ENCODE measurements around the gene PIGU. TPM values are rescaled to one million over a fixed set of nuclear protein-coding genes. Genes with fewer than 3 reads are reported as not detected.

PIGU gene
- total and polyA plus RNA-seq, 2 of the 13 experiments (the other 11 are each of a cell fraction or from before 2014, with no cell fraction given), result 45.5 to 231 TPM

DNA sequence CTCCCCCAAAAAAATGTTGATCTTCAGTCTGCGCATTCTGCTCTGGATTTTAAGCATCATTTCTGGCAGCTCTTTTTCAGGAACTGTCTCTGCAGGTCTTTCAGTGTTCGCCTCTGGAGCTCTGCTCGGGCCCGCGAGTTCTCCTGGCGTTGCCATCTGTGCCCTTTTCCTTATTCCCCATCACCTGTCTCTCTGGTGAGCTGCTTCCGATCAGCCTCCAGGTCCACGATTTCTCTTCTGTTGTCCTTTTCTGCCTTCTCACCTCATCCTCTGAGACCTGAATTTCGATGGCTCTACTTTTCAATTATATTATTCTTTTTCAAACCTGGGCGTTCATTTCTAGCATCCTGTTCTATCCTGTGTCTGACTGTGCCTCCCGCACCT lies 119.0 kb downstream of the PIGU start:
- Histone ChIP-seq H3K9ac (ENCODE audit: insufficient read depth, low read depth, low read length) (no peak overlapping the region), H3K27me3 (ENCODE audit: control insufficient read depth in 1 of 2, insufficient read depth in 2 of 2, low read length in 2 of 2) (no peaks in the 10 kb centered on the region), H3K36me3 (replicated peaks in 1 of 2; ENCODE audit: control insufficient read depth in 1 of 2, insufficient read depth in 2 of 2, low read length in 2 of 2) (peaks cover 15 to 17% of the 10 kb centered on the region in 2 experiments; a peak in 4 of 5 replicates), H3K27ac (ENCODE audit: extremely low read length, insufficient read depth, low read length) (no peak overlapping the region), H3K4me3 (replicated peaks in 1 of 3; ENCODE audit: insufficient read depth in 1 of 3, low read depth in 2 of 3, low read length in 3 of 3) (no peak overlapping the region), H4K20me1 (ENCODE audit: insufficient read depth, low read length) (no peaks in the 10 kb centered on the region), H3K9me3 (ENCODE audit: low read length) (no peaks in the 10 kb centered on the region), H3K79me2 (ENCODE audit: insufficient read depth, low read length) (no peaks in the 10 kb centered on the region), H3K4me1 (ENCODE audit: insufficient read depth, low read length) (peaks cover 12% of the 10 kb centered on the region), H3K4me2 (ENCODE audit: low read depth, low read length) (no peak overlapping the region), H2AFZ (ENCODE audit: low read length) (no peak overlapping the region)
- ChIA-PET CTCF (ENCODE audit: low intra/inter-chr PET ratio, low total read pairs) (no interaction called here), POLR2A (no interaction called here)
- WGBS (ENCODE audit: low lambda C conversion rate), result 96% methylated on average over 11 of the region's 11 CpGs
- FAIRE-seq, result no peak
- BruUV-seq (replicated peaks), result no TSS peak
- intact Hi-C loops (cut with micrococcal nuclease; ENCODE audit: unreplicated experiment), result no loop called here
- ATAC-seq, result no peak
- no peak for DNase-seq (ENCODE audit: low spot score)
- in situ Hi-C loops (cut with HindIII; ENCODE audit: extremely low pct_ligation_motif_present, low pct_unique_long_range_greater_than_20kb), result no loop called here
- TF ChIP-seq, protein P1, sequence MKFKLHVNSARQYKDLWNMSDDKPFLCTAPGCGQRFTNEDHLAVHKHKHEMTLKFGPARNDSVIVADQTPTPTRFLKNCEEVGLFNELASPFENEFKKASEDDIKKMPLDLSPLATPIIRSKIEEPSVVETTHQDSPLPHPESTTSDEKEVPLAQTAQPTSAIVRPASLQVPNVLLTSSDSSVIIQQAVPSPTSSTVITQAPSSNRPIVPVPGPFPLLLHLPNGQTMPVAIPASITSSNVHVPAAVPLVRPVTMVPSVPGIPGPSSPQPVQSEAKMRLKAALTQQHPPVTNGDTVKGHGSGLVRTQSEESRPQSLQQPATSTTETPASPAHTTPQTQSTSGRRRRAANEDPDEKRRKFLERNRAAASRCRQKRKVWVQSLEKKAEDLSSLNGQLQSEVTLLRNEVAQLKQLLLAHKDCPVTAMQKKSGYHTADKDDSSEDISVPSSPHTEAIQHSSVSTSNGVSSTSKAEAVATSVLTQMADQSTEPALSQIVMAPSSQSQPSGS (CRISPR knock-in tag; IDR thresholded peaks at IDR 0.05), result no peak
- TF ChIP-seq ZNF660 (CRISPR knock-in tag; IDR thresholded peaks at IDR 0.05; ENCODE audit: borderline replicate concordance, low read depth), result no peak
- TF ChIP-seq ZNF350 (CRISPR knock-in tag; IDR thresholded peaks at IDR 0.05; ENCODE audit: borderline replicate concordance, low read depth), result no peak
- TF ChIP-seq, protein P2, sequence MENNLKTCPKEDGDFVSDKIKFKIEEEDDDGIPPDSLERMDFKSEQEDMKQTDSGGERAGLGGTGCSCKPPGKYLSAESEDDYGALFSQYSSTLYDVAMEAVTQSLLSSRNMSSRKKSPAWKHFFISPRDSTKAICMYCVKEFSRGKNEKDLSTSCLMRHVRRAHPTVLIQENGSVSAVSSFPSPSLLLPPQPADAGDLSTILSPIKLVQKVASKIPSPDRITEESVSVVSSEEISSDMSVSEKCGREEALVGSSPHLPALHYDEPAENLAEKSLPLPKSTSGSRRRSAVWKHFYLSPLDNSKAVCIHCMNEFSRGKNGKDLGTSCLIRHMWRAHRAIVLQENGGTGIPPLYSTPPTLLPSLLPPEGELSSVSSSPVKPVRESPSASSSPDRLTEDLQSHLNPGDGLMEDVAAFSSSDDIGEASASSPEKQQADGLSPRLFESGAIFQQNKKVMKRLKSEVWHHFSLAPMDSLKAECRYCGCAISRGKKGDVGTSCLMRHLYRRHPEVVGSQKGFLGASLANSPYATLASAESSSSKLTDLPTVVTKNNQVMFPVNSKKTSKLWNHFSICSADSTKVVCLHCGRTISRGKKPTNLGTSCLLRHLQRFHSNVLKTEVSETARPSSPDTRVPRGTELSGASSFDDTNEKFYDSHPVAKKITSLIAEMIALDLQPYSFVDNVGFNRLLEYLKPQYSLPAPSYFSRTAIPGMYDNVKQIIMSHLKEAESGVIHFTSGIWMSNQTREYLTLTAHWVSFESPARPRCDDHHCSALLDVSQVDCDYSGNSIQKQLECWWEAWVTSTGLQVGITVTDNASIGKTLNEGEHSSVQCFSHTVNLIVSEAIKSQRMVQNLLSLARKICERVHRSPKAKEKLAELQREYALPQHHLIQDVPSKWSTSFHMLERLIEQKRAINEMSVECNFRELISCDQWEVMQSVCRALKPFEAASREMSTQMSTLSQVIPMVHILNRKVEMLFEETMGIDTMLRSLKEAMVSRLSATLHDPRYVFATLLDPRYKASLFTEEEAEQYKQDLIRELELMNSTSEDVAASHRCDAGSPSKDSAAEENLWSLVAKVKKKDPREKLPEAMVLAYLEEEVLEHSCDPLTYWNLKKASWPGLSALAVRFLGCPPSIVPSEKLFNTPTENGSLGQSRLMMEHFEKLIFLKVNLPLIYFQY (CRISPR knock-in tag; IDR thresholded peaks at IDR 0.05; ENCODE audit: borderline replicate concordance), result no peak
- no peak for TF ChIP-seq HNRNPH1 (optimal IDR thresholded peaks at IDR 0.05; ENCODE audit: low read depth, low read length)
- no peak for TF ChIP-seq MIER3 (CRISPR knock-in tag; IDR thresholded peaks at IDR 0.05; ENCODE audit: borderline replicate concordance)
- TF ChIP-seq, protein P3, sequence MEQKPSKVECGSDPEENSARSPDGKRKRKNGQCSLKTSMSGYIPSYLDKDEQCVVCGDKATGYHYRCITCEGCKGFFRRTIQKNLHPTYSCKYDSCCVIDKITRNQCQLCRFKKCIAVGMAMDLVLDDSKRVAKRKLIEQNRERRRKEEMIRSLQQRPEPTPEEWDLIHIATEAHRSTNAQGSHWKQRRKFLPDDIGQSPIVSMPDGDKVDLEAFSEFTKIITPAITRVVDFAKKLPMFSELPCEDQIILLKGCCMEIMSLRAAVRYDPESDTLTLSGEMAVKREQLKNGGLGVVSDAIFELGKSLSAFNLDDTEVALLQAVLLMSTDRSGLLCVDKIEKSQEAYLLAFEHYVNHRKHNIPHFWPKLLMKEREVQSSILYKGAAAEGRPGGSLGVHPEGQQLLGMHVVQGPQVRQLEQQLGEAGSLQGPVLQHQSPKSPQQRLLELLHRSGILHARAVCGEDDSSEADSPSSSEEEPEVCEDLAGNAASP (CRISPR knock-in tag; IDR thresholded peaks at IDR 0.05; ENCODE audit: borderline replicate concordance), result no peak
- no peak for TF ChIP-seq SP140L (CRISPR knock-in tag; IDR thresholded peaks at IDR 0.05; ENCODE audit: borderline replicate concordance)
- no peak for TF ChIP-seq FOXO1 (CRISPR knock-in tag; IDR thresholded peaks at IDR 0.05)
- no peak for TF ChIP-seq ZNF367 (CRISPR knock-in tag; IDR thresholded peaks at IDR 0.05; ENCODE audit: borderline replicate concordance)
- TF ChIP-seq ZNF788 (CRISPR knock-in tag; IDR thresholded peaks at IDR 0.05; ENCODE audit: borderline replicate concordance), result no peak
- no peak for TF ChIP-seq HDAC2 (CRISPR knock-in tag; IDR thresholded peaks at IDR 0.05)
- no peak for TF ChIP-seq ZNF225 (CRISPR knock-in tag; IDR thresholded peaks at IDR 0.05)
- TF ChIP-seq, protein P4, sequence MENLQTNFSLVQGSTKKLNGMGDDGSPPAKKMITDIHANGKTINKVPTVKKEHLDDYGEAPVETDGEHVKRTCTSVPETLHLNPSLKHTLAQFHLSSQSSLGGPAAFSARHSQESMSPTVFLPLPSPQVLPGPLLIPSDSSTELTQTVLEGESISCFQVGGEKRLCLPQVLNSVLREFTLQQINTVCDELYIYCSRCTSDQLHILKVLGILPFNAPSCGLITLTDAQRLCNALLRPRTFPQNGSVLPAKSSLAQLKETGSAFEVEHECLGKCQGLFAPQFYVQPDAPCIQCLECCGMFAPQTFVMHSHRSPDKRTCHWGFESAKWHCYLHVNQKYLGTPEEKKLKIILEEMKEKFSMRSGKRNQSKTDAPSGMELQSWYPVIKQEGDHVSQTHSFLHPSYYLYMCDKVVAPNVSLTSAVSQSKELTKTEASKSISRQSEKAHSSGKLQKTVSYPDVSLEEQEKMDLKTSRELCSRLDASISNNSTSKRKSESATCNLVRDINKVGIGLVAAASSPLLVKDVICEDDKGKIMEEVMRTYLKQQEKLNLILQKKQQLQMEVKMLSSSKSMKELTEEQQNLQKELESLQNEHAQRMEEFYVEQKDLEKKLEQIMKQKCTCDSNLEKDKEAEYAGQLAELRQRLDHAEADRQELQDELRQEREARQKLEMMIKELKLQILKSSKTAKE (CRISPR knock-in tag; IDR thresholded peaks at IDR 0.05; ENCODE audit: borderline replicate concordance), result no peak
- no peak for TF ChIP-seq ZNF3 (CRISPR knock-in tag; IDR thresholded peaks at IDR 0.05)
